ENCODE data around the gene ATG3.

DNA sequence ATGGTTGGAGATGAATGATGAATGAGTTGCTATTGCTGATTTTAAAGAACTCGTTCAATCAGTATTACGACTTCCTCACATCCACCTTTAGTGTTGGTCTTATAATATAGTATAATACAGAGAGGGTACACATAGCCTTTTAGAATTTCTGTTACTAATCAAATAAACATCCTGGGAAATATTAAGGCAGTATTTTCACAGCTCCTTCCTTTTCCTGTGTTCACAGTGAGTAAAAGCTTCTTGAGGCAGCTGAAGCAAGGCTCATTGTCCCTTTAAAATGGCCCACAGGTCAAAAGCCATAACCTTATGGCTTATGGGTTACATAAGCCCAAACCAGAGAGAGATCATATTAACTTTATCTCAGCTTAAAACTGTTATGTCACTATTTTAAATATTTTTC is 61.1 kb downstream of the ATG3 start:
- TF ChIP-seq ZNF57 (CRISPR knock-in tag; IDR thresholded peaks at IDR 0.05) (no peak), LEF1 (IDR thresholded peaks at IDR 0.05) (no peak), NFXL1 (CRISPR knock-in tag; IDR thresholded peaks at IDR 0.05) (no peak), MXI1 (IDR thresholded peaks at IDR 0.05; ENCODE audit: low read depth, low read length) (no peak), ZC3H8 (IDR thresholded peaks at IDR 0.05) (no peak), NBN (IDR thresholded peaks at IDR 0.05; ENCODE audit: low read depth) (no peak), SMAD1 (IDR thresholded peaks at IDR 0.05; ENCODE audit: low read depth, low read length, partially characterized antibody) (no peak)
- TF ChIP-seq, protein P1, sequence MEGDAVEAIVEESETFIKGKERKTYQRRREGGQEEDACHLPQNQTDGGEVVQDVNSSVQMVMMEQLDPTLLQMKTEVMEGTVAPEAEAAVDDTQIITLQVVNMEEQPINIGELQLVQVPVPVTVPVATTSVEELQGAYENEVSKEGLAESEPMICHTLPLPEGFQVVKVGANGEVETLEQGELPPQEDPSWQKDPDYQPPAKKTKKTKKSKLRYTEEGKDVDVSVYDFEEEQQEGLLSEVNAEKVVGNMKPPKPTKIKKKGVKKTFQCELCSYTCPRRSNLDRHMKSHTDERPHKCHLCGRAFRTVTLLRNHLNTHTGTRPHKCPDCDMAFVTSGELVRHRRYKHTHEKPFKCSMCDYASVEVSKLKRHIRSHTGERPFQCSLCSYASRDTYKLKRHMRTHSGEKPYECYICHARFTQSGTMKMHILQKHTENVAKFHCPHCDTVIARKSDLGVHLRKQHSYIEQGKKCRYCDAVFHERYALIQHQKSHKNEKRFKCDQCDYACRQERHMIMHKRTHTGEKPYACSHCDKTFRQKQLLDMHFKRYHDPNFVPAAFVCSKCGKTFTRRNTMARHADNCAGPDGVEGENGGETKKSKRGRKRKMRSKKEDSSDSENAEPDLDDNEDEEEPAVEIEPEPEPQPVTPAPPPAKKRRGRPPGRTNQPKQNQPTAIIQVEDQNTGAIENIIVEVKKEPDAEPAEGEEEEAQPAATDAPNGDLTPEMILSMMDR (IDR thresholded peaks at IDR 0.05 in 2 of 3, conservative IDR thresholded peaks at IDR 0.05 in 1 of 3; ENCODE audit: insufficient read depth in 2 of 3, low read depth in 1 of 3, low read length in 3 of 3) = no peak
- TF ChIP-seq, protein P2, sequence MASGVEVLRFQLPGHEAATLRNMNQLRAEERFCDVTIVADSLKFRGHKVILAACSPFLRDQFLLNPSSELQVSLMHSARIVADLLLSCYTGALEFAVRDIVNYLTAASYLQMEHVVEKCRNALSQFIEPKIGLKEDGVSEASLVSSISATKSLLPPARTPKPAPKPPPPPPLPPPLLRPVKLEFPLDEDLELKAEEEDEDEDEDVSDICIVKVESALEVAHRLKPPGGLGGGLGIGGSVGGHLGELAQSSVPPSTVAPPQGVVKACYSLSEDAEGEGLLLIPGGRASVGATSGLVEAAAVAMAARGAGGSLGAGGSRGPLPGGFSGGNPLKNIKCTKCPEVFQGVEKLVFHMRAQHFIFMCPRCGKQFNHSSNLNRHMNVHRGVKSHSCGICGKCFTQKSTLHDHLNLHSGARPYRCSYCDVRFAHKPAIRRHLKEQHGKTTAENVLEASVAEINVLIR (CRISPR knock-in tag; IDR thresholded peaks at IDR 0.05) = no peak
